Mucosa of descending colon (tissue), 3 donors: ENCODE data around the gene FLOT2. TPM values are rescaled to one million over a fixed set of nuclear protein-coding genes. Genes with fewer than 3 reads are reported as not detected.

Source experiments
- ATAC-seq: fragments of 200-7000 bp; cut with Tn5 transposase; one replicate; pipeline ENCODE4 v1.9.1; 2020; ENCODE audit warnings: mild to moderate bottlenecking, moderate library complexity
- DNase-seq, 3 donors: peaks; one replicate each; pipeline ENCODE4 v3.0.0-alpha.2; 2020
- H3K36me3 ChIP-seq: fragments of 200-600 bp; one replicate; pipeline ENCODE4 v1.8.0; 2021; ENCODE audit warnings: low read depth, mild to moderate bottlenecking
- H3K4me1 ChIP-seq: fragments of 200-600 bp; one replicate; pipeline ENCODE4 v1.8.0; 2021; ENCODE audit warnings: low read depth, mild to moderate bottlenecking
- H3K4me3 ChIP-seq: fragments of 200-600 bp; one replicate; pipeline ENCODE4 v1.8.0; 2021; ENCODE audit warnings: mild to moderate bottlenecking
- H3K9me3 ChIP-seq: fragments of 200-600 bp; one replicate; pipeline ENCODE4 v1.8.0; 2021; ENCODE audit warnings: mild to moderate bottlenecking
- CTCF ChIP-seq: fragments of 200-600 bp; IDR thresholded peaks from one replicate; pipeline ENCODE4 v1.8.0; 2022; ENCODE audit warnings: antibody characterized with exemption, mild to moderate bottlenecking
- intact Hi-C, 2 donors: fragments of 100-400 bp; cut with DNase I in 1 of 2; cut with micrococcal nuclease in 1 of 2; formaldehyde crosslinking; loops; one replicate each; pipeline versions ENCODE4 v1.11.0 to v1.11.1; 2022; cut with DNase I, micrococcal nuclease
- total RNA-seq, 3 donors: library from RNA; stranded (reverse); fragmentation: NEBNext Ultra II Directional in 2 of 3; extraction: Animal tissue kit (Norgen Biotek cat#: 25700) in 2 of 3; gene quantifications; one replicate each; pipeline versions ENCODE4 v1.2.1 to v1.2.4, GENCODE V29; 2021 to 2023
- donor health status: DM: no; HTN: no; CAD: no; lungs with moderate emphysema.
- donor health status: DM: no; HTN: no; CAD: no.
- donor health status: DM: no; HTN: yes; CAD: no.

Gene FLOT2
- total RNA-seq, 3 donors from 2014 or later, result 87.9 to 98.0 (median 89.8) TPM

GRCh38 chr17:28941251-28941650 is 43.7 kb upstream of the FLOT2 start:
- peaks cover 19% of the 10 kb centered on the region for H3K4me1 ChIP-seq
- no peak for TF ChIP-seq CTCF
- no peaks in the 10 kb centered on the region for H3K9me3 ChIP-seq
- no peak overlapping the region for H3K4me3 ChIP-seq
- DNase-seq, result no peak
- intact Hi-C loops, result no loop called here
- no peaks in the 10 kb centered on the region for H3K36me3 ChIP-seq
- no peak for ATAC-seq

- intact Hi-C loops, result no loop called here
- H3K4me1 ChIP-seq, result peaks cover 19% of the 10 kb centered on the region
- no peaks in the 10 kb centered on the region for H3K36me3 ChIP-seq
- no peak for ATAC-seq
- no peaks in the 10 kb centered on the region for H3K9me3 ChIP-seq
- TF ChIP-seq CTCF, result no peak
- DNase-seq, result no peak
- H3K4me3 ChIP-seq, result no peak overlapping the region
Measured at GRCh38 chr17:28940675-28941074, 43.1 kb upstream of the FLOT2 start.

GRCh38 chr17:28940142-28940541 is 42.6 kb upstream of the FLOT2 start:
- Histone ChIP-seq H3K4me1 (peaks cover 19% of the 10 kb centered on the region), H3K36me3 (no peaks in the 10 kb centered on the region), H3K4me3 (no peak overlapping the region), H3K9me3 (no peaks in the 10 kb centered on the region)
- ATAC-seq (no peak), DNase-seq (no peak)
- no peak for TF ChIP-seq CTCF
- intact Hi-C loops, result no loop called here

GRCh38 chr17:28938552-28938951 is 41.0 kb upstream of the FLOT2 start:
- DNase-seq (no peak), ATAC-seq (no peak)
- Histone ChIP-seq H3K4me1 (peaks cover 19% of the 10 kb centered on the region), H3K4me3 (no peak overlapping the region), H3K9me3 (no peaks in the 10 kb centered on the region), H3K36me3 (no peaks in the 10 kb centered on the region)
- TF ChIP-seq CTCF, result no peak
- intact Hi-C loops, result no loop called here

GRCh38 chr17:28937044-28937729 is 39.7 kb upstream of the FLOT2 start:
- peak; percentile 84 for ATAC-seq
- Histone ChIP-seq H3K4me1 (peaks cover 19% of the 10 kb centered on the region), H3K9me3 (no peaks in the 10 kb centered on the region), H3K4me3 (no peak overlapping the region), H3K36me3 (no peaks in the 10 kb centered on the region)
- DNase-seq, result no peak
- intact Hi-C loops, result no loop called here
- TF ChIP-seq CTCF, result no peak
